VCaP (cell line): ENCODE measurements around the gene TRIM47.

Source experiments
- H3K27ac ChIP-seq: fragments of 450-650 bp; 2 replicates; pipeline ENCODE4 v1.5.1; 2017
- CTCF ChIP-seq: fragments of 450-650 bp; conservative IDR thresholded peaks from 2 replicates; pipeline ENCODE4 v1.5.1; 2017; ENCODE audit warnings: mild to moderate bottlenecking, moderate library complexity

The TRIM47 gene

GRCh38 chr17:75878174-75878998 is at the start of gene TRIM47:
TSS of gene TRIM47 (minus strand) at chr17:75878581. CDS start at chr17:75878548, 33 bp downstream.
- peak; percentile 57 for TF ChIP-seq CTCF
- H3K27ac ChIP-seq = peak within 1 kb of the TSS; percentile 75

- TF ChIP-seq CTCF = peak; percentile 34
- H3K27ac ChIP-seq = no peak overlapping the region
Measured at GRCh38 chr17:75927286-75927922, 49.0 kb upstream of the TRIM47 start.

GRCh38 chr17:75926456-75926855 is 48.1 kb upstream of the TRIM47 start:
- no peak for TF ChIP-seq CTCF
- H3K27ac ChIP-seq = no peak overlapping the region

- TF ChIP-seq CTCF = no peak
- no peak overlapping the region for H3K27ac ChIP-seq
Measured at GRCh38 chr17:75925912-75926311, 47.5 kb upstream of the TRIM47 start.

- no peak overlapping the region for H3K27ac ChIP-seq
- no peak for TF ChIP-seq CTCF
Measured at GRCh38 chr17:75925103-75925502, 46.7 kb upstream of the TRIM47 start.

- H3K27ac ChIP-seq = no peak overlapping the region
- no peak for TF ChIP-seq CTCF
Measured at GRCh38 chr17:75922963-75923874, 44.8 kb upstream of the TRIM47 start.
